HepG2 (cell line): ENCODE data around the gene ZBTB47. TPM values are rescaled to one million over a fixed set of nuclear protein-coding genes. Genes with fewer than 3 reads are reported as not detected.

Experiments used
- ADNP ChIP-seq: sonication (generic); formaldehyde crosslinking; IDR thresholded peaks from 2 replicates; pipeline ENCODE4 v1.4.0; 2020; ENCODE audit warnings: missing genetic modification reagents
- DNMT3B ChIP-seq: conservative IDR thresholded peaks from 2 replicates; pipeline ENCODE4 v1.6.1; 2016; ENCODE audit warnings: missing biosample characterization, control low read depth
- GLI4 ChIP-seq: sonication (generic); formaldehyde crosslinking; IDR thresholded peaks from 2 replicates; pipeline ENCODE4 v1.5.1; 2020; ENCODE audit warnings: missing genetic modification reagents, mild to moderate bottlenecking, moderate library complexity, borderline replicate concordance
- HDAC1 ChIP-seq: sonication (generic); formaldehyde crosslinking; IDR thresholded peaks from 2 replicates; pipeline ENCODE4 v1.5.1; 2020; ENCODE audit warnings: mild to moderate bottlenecking, missing genetic modification reagents
- JUND ChIP-seq: sonication (generic); formaldehyde crosslinking; IDR thresholded peaks from 2 replicates; pipeline ENCODE4 v1.8.0; 2022; ENCODE audit warnings: mild to moderate bottlenecking, missing genetic modification reagents
- KDM5A ChIP-seq: fragments of 200-600 bp; sonication (generic); IDR thresholded peaks from 2 replicates; pipeline ENCODE4 v1.7.0; 2018; ENCODE audit warnings: antibody characterized with exemption, mild to moderate bottlenecking, low read length, borderline replicate concordance
- KLF15 ChIP-seq: sonication (generic); formaldehyde crosslinking; IDR thresholded peaks from 2 replicates; pipeline ENCODE4 v1.8.1; 2023; ENCODE audit warnings: borderline replicate concordance, mild to moderate bottlenecking, inconsistent platforms, missing genetic modification reagents, mixed read lengths
- MYNN ChIP-seq: sonication (generic); formaldehyde crosslinking; IDR thresholded peaks from 2 replicates; pipeline ENCODE4 v1.4.0; 2020; ENCODE audit warnings: mild to moderate bottlenecking, low read depth, missing genetic modification reagents
- NAIF1 ChIP-seq: sonication (generic); formaldehyde crosslinking; IDR thresholded peaks from 2 replicates; pipeline ENCODE4 v1.5.0; 2020; ENCODE audit warnings: mild to moderate bottlenecking, missing genetic modification reagents, borderline replicate concordance
- RARA ChIP-seq: IDR thresholded peaks from 2 replicates; pipeline ENCODE4 v1.6.1; 2016; ENCODE audit warnings: missing genetic modification reagents, missing compliant biosample characterization
- SETDB1 ChIP-seq: sonication (generic); formaldehyde crosslinking; IDR thresholded peaks from 2 replicates; pipeline ENCODE4 v1.5.1; 2020; ENCODE audit warnings: missing genetic modification reagents, mild to moderate bottlenecking, borderline replicate concordance
- SNAPC4 ChIP-seq: sonication (generic); formaldehyde crosslinking; IDR thresholded peaks from 2 replicates; pipeline ENCODE4 v1.4.0; 2020; ENCODE audit warnings: mild to moderate bottlenecking, missing genetic modification reagents
- ZC3H13 ChIP-seq: sonication (generic); formaldehyde crosslinking; IDR thresholded peaks from 2 replicates; pipeline ENCODE4 v1.8.1; 2023; ENCODE audit warnings: mild to moderate bottlenecking, missing genetic modification reagents, moderate library complexity
- ZFP62 ChIP-seq: sonication (generic); formaldehyde crosslinking; IDR thresholded peaks from 2 replicates; pipeline ENCODE4 v1.4.0; 2020; ENCODE audit warnings: missing genetic modification reagents
- ZFY ChIP-seq: sonication (generic); formaldehyde crosslinking; IDR thresholded peaks from 2 replicates; pipeline ENCODE4 v1.4.0; 2020; ENCODE audit warnings: missing genetic modification reagents
- ZMYM3 ChIP-seq: sonication (generic); formaldehyde crosslinking; IDR thresholded peaks from 2 replicates; pipeline ENCODE4 v1.5.1; 2020; ENCODE audit warnings: mild to moderate bottlenecking, missing genetic modification reagents
- ZNF784 ChIP-seq: sonication (generic); formaldehyde crosslinking; IDR thresholded peaks from 2 replicates; pipeline ENCODE4 v1.5.1; 2020; ENCODE audit warnings: missing genetic modification reagents, mild to moderate bottlenecking, borderline replicate concordance
- polyA plus RNA-seq, 8 experiments: library from polyadenylated mRNA; depleted of rRNA in 3 of 8; stranded (reverse) in 7 of 8; unstranded in 1 of 8; fragments of >200 nt; fragmentation: Illumina TruSeq in 4 of 8; extraction: Trizol in 4 of 8; gene quantifications; 2 replicates each; pipeline versions ENCODE4 v1.2.1 to v1.2.3, GENCODE V29; 2011 to 2016; ENCODE audit warnings: low read depth in 4 of 8, missing spikeins in 1 of 8, mixed read lengths in 1 of 8; ENCODE audit not compliant: insufficient read depth in 1 of 8
- total RNA-seq, 5 experiments: library from RNA; depleted of rRNA; stranded (reverse); fragments of >200 nt; fragmentation: Illumina TruSeq; extraction: Trizol; gene quantifications; 2 replicates each; pipeline ENCODE4 v1.2.3, GENCODE V29; 2016; ENCODE audit warnings: low read depth in 1 of 5

ZBTB47 gene
- total and polyA plus RNA-seq, 2 of the 13 experiments (the other 11 are each of a cell fraction or from before 2014, with no cell fraction given) = 1.5 to 3.1 TPM

GRCh38 chr3:42652611-42653302 is 740 bp upstream of the ZBTB47 start (continued):
- TF ChIP-seq SNAPC4 (CRISPR knock-in tag) = no peak
- TF ChIP-seq ZFY (CRISPR knock-in tag) = 0 out of 2 replicates have a peak, but pooled peaks have one; percentile 4
- TF ChIP-seq ZNF784 (CRISPR knock-in tag) = no peak
- TF ChIP-seq GLI4 (CRISPR knock-in tag) = no peak
- no peak for TF ChIP-seq JUND
- no peak for TF ChIP-seq DNMT3B
- TF ChIP-seq KDM5A = no peak
- 0 out of 2 replicates have a peak, but pooled peaks have one; percentile 21 for TF ChIP-seq ZMYM3 (CRISPR knock-in tag)
- no peak for TF ChIP-seq ADNP
- TF ChIP-seq SETDB1 (CRISPR knock-in tag) = no peak
- TF ChIP-seq MYNN = no peak
- no peak for TF ChIP-seq ZC3H13 (CRISPR knock-in tag)
- no peak for TF ChIP-seq ZFP62 (CRISPR knock-in tag)
- TF ChIP-seq NAIF1 (CRISPR knock-in tag) = no peak
- TF ChIP-seq RARA (CRISPR knock-in tag) = peak; percentile 16; the same call in 1 of the 2 replicates
- no peak for TF ChIP-seq KLF15 (CRISPR knock-in tag)
- TF ChIP-seq HDAC1 (CRISPR knock-in tag) = peak; percentile 51; the same call in 1 of the 2 replicates
